Brain microvascular endothelial cell (primary cell): ENCODE results near the gene ALK.

Experiments
- DNase-seq: peaks from one replicate; pipeline ENCODE4 v3.0.0-alpha.2; 2020
- H3K27ac ChIP-seq: fragments of 250-450 bp; sonication (Bioruptor Pico); 2 replicates; pipeline ENCODE4 v1.5.1; 2020; ENCODE audit warnings: mild to moderate bottlenecking, moderate library complexity
- H3K27me3 ChIP-seq: fragments of 250-450 bp; sonication (Bioruptor Pico); replicated peaks from 2 replicates; pipeline ENCODE4 v1.5.1; 2020; ENCODE audit warnings: mild to moderate bottlenecking
- H3K36me3 ChIP-seq: fragments of 250-450 bp; sonication (Bioruptor Pico); replicated peaks from 2 replicates; pipeline ENCODE4 v1.5.1; 2020; ENCODE audit warnings: mild to moderate bottlenecking
- H3K4me3 ChIP-seq: 2 replicates; pipeline ENCODE4 v1.5.1; 2011; ENCODE audit warnings: low read depth, mild to moderate bottlenecking, control low read depth, low read length, moderate library complexity
- CTCF ChIP-seq: IDR thresholded peaks from 2 replicates; pipeline ENCODE4 v1.5.1; 2011; ENCODE audit warnings: low read depth, mild to moderate bottlenecking, moderate library complexity, low read length, control low read depth, inconsistent platforms; ENCODE audit errors: missing control alignments
- in situ Hi-C: cut with HindIII; loops from 2 replicates; pipeline ENCODE4 v1.10.0; 2017; ENCODE audit warnings: low sequenced_read_pairs, low pct_ligation_motif_present

Gene ALK

GRCh38 chr2:29616569-29616968 lies 304.8 kb downstream of the ALK start:
- no peaks in the 10 kb centered on the region for H3K27me3 ChIP-seq
- H3K4me3 ChIP-seq, result no peak overlapping the region
- in situ Hi-C loops, result no loop called here
- no peak for DNase-seq
- no peak for TF ChIP-seq CTCF
- no peak overlapping the region for H3K27ac ChIP-seq
- no peaks in the 10 kb centered on the region for H3K36me3 ChIP-seq

- H3K27me3 ChIP-seq, result no peaks in the 10 kb centered on the region
- no peaks in the 10 kb centered on the region for H3K36me3 ChIP-seq
- H3K27ac ChIP-seq, result no peak overlapping the region
- in situ Hi-C loops, result no loop called here
- no peak for DNase-seq
- no peak for TF ChIP-seq CTCF
- no peak overlapping the region for H3K4me3 ChIP-seq
Observed at GRCh38 chr2:29615841-29616240, 305.5 kb downstream of the ALK start.

GRCh38 chr2:29615183-29615582 lies 306.2 kb downstream of the ALK start:
- no peak overlapping the region for H3K4me3 ChIP-seq
- H3K27ac ChIP-seq, result no peak overlapping the region
- no peaks in the 10 kb centered on the region for H3K27me3 ChIP-seq
- DNase-seq, result no peak
- no peaks in the 10 kb centered on the region for H3K36me3 ChIP-seq
- no peak for TF ChIP-seq CTCF
- in situ Hi-C loops, result no loop called here

- in situ Hi-C loops, result no loop called here
- DNase-seq, result no peak
- H3K36me3 ChIP-seq, result no peaks in the 10 kb centered on the region
- no peaks in the 10 kb centered on the region for H3K27me3 ChIP-seq
- no peak for TF ChIP-seq CTCF
- H3K4me3 ChIP-seq, result no peak overlapping the region
- no peak overlapping the region for H3K27ac ChIP-seq
Observed at GRCh38 chr2:29614295-29614830, 307.0 kb downstream of the ALK start.

- TF ChIP-seq CTCF, result no peak
- H3K27me3 ChIP-seq, result no peaks in the 10 kb centered on the region
- in situ Hi-C loops, result no loop called here
Observed at GRCh38 chr2:29613792-29614266, 307.6 kb downstream of the ALK start.

GRCh38 chr2:29613067-29613466 lies 308.3 kb downstream of the ALK start:
- Histone ChIP-seq H3K36me3 (no peaks in the 10 kb centered on the region), H3K27ac (no peak overlapping the region), H3K4me3 (no peak overlapping the region), H3K27me3 (no peaks in the 10 kb centered on the region)
- in situ Hi-C loops, result no loop called here
- DNase-seq, result no peak
- TF ChIP-seq CTCF, result no peak

More at GRCh38 chr2:29613792-29614266, 307.6 kb downstream of the ALK start:
- Histone ChIP-seq H3K4me3 (no peak overlapping the region), H3K27ac (no peak overlapping the region), H3K36me3 (no peaks in the 10 kb centered on the region)
- DNase-seq, result no peak
